OCI-LY3 (cell line): ENCODE results near the gene NTSR2.

Experiments used
- H2AFZ ChIP-seq: fragments of 200-600, 300-600 bp; shearing (Covaris generic); 2 replicates; pipeline ENCODE4 v1.6.0; 2014; ENCODE audit warnings: antibody characterized with exemption, low read depth, low read length
- H3K27ac ChIP-seq: fragments of 200-600, 300-600 bp; sonication (generic); 2 replicates; pipeline ENCODE4 v1.5.1; 2014; ENCODE audit warnings: mild to moderate bottlenecking, low read length, moderate library complexity, mixed read lengths
- H3K27me3 ChIP-seq: fragments of 200-600, 300-600 bp; sonication (generic); 2 replicates; pipeline ENCODE4 v1.6.1; 2014; ENCODE audit warnings: low read depth, low read length, mixed read lengths
- H3K36me3 ChIP-seq: fragments of 200-600, 300-600 bp; sonication (generic); replicated peaks from 2 replicates; pipeline ENCODE3; 2014; ENCODE audit warnings: low read depth, low read length, mixed read lengths
- H3K4me1 ChIP-seq: fragments of 300-600, 200-600 bp; sonication (generic); 2 replicates; pipeline ENCODE4 v1.6.1; 2014; ENCODE audit warnings: low read length, mixed read lengths
- H3K4me2 ChIP-seq: fragments of 200-600, 300-600 bp; sonication (generic); 2 replicates; pipeline ENCODE4 v1.6.1; 2014; ENCODE audit warnings: low read length, mixed read lengths
- H3K4me3 ChIP-seq: fragments of 300-600, 200-600 bp; sonication (generic); 2 replicates; pipeline ENCODE4 v1.5.1; 2014; ENCODE audit warnings: antibody characterized with exemption, mild to moderate bottlenecking, low read length, moderate library complexity
- H3K79me2 ChIP-seq: fragments of 300-600, 200-600 bp; shearing (Covaris generic); 2 replicates; pipeline ENCODE4 v1.6.1; 2014; ENCODE audit warnings: mild to moderate bottlenecking, low read length, mixed read lengths
- H3K9ac ChIP-seq: fragments of 300-600, 200-600 bp; shearing (Covaris generic); 2 replicates; pipeline ENCODE4 v1.6.0; 2014; ENCODE audit warnings: mild to moderate bottlenecking, low read length, moderate library complexity
- H3K9me3 ChIP-seq: fragments of 200-600, 300-600 bp; shearing (Covaris generic); 2 replicates; pipeline ENCODE4 v1.6.1; 2014; ENCODE audit warnings: low read length, mixed read lengths; ENCODE audit not compliant: insufficient read depth
- H4K20me1 ChIP-seq: fragments of 200-600, 300-600 bp; sonication (generic); 2 replicates; pipeline ENCODE4 v1.6.1; 2016; ENCODE audit warnings: low read length, mixed read lengths; ENCODE audit not compliant: insufficient read depth
- CTCF ChIP-seq: fragments of 200-600, 300-600 bp; sonication (generic); IDR thresholded peaks from 2 replicates; pipeline ENCODE4 v1.5.1; 2014; ENCODE audit warnings: antibody characterized with exemption, low read length, low read depth
- EZH2phosphoT487 ChIP-seq: fragments of 200-600 bp; shearing (Covaris generic); IDR thresholded peaks from 2 replicates; pipeline ENCODE4 v1.6.1; 2018; ENCODE audit warnings: antibody characterized with exemption, mixed run types, low read depth

NTSR2 gene

GRCh38 chr2:11658208-11659114, 11.5 kb downstream of the NTSR2 start:
- Histone ChIP-seq H2AFZ (no peak overlapping the region), H3K27me3 (peaks cover 8% of the 10 kb centered on the region; the same call in 1 of the 2 replicates), H3K9ac (no peak overlapping the region), H3K4me3 (no peak overlapping the region), H3K4me1 (no peaks in the 10 kb centered on the region), H4K20me1 (no peaks in the 10 kb centered on the region), H3K9me3 (peaks cover 3% of the 10 kb centered on the region; the same call in 1 of the 2 replicates), H3K27ac (no peak overlapping the region), H3K4me2 (no peak overlapping the region), H3K36me3 (no peaks in the 10 kb centered on the region), H3K79me2 (no peaks in the 10 kb centered on the region)
- TF ChIP-seq EZH2phosphoT487 = no peak
- TF ChIP-seq CTCF = no peak

GRCh38 chr2:11657646-11658045, 12.3 kb downstream of the NTSR2 start:
- Histone ChIP-seq H3K4me2 (no peak overlapping the region), H3K27me3 (peaks cover 8% of the 10 kb centered on the region; the same call in 1 of the 2 replicates), H3K79me2 (no peaks in the 10 kb centered on the region), H3K9ac (no peak overlapping the region), H3K4me1 (no peaks in the 10 kb centered on the region), H3K36me3 (no peaks in the 10 kb centered on the region), H2AFZ (no peak overlapping the region), H3K9me3 (no peaks in the 10 kb centered on the region), H4K20me1 (no peaks in the 10 kb centered on the region), H3K4me3 (no peak overlapping the region), H3K27ac (no peak overlapping the region)
- TF ChIP-seq CTCF (no peak), EZH2phosphoT487 (no peak)

DNA sequence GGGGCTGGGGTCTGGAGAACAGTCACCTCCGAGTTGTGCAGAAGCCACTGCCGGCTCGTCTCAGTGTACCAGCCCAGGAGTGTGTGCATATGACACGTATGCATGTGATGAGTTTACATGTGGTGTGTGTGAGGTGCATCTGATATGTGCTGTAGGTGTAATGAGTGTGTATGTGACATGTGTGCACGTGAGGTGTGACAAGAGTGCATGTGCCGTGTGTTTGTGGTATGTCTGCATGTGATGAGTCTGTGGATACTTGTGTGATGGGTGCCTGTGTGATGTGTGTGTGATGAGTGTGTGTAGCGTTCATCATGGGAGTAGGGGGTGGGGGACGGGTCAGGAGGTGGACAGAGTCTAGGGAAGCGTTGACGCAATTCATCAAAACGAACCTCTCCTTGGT, 12.8 kb downstream of the NTSR2 start:
- no peak overlapping the region for H3K9ac ChIP-seq
- no peaks in the 10 kb centered on the region for H3K9me3 ChIP-seq
- no peak overlapping the region for H2AFZ ChIP-seq
- peaks cover 8% of the 10 kb centered on the region; the same call in 1 of the 2 replicates for H3K27me3 ChIP-seq
- no peak overlapping the region for H3K4me3 ChIP-seq
- no peaks in the 10 kb centered on the region for H3K79me2 ChIP-seq
- TF ChIP-seq EZH2phosphoT487 (no peak), CTCF (no peak)
- H3K36me3 ChIP-seq = no peaks in the 10 kb centered on the region
- no peaks in the 10 kb centered on the region for H4K20me1 ChIP-seq
- H3K4me2 ChIP-seq = no peak overlapping the region
- no peak overlapping the region for H3K27ac ChIP-seq
- H3K4me1 ChIP-seq = no peaks in the 10 kb centered on the region

DNA sequence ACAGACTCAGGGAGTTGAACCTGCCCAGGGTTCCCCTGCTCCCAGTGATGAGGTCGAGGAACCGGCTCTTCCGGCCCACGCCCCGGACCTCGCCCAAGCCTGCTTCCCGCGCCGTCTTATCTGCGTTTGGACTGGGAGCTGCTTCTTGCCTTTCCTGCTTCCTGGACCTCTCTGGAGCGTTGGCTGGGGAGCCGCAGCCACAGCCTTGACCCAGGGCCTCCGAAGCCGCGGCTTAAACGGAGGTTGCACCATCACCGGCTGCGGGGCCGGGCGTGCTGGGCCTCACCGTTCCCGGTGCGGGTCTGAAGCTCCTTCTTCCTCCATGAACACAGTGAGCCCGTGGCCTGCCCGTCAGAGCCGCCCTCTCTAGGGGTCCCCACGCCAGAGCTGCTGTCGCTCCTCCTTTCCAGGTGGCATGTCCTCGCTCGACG, 13.3 kb downstream of the NTSR2 start:
- H4K20me1 ChIP-seq = no peaks in the 10 kb centered on the region
- TF ChIP-seq EZH2phosphoT487 (no peak), CTCF (no peak)
- H3K9ac ChIP-seq = no peak overlapping the region
- H3K4me3 ChIP-seq = no peak overlapping the region
- H2AFZ ChIP-seq = no peak overlapping the region
- no peaks in the 10 kb centered on the region for H3K36me3 ChIP-seq
- H3K79me2 ChIP-seq = no peaks in the 10 kb centered on the region
- no peak overlapping the region for H3K27ac ChIP-seq
- no peak overlapping the region for H3K4me2 ChIP-seq
- H3K9me3 ChIP-seq = no peaks in the 10 kb centered on the region
- H3K4me1 ChIP-seq = no peaks in the 10 kb centered on the region
- peaks cover 8% of the 10 kb centered on the region for H3K27me3 ChIP-seq
